Activated T-cell treated with anti-CD3 and anti-CD28 coated beads, Interleukin-2, amount 50 U/mL, for 48 hours (primary cell): Measurements from ENCODE around the gene CYGB.

Experiments used
- DNase-seq, 2 experiments: peaks; one replicate each; pipeline ENCODE4 v3.0.0-alpha.2; 2020

CYGB gene

DNA sequence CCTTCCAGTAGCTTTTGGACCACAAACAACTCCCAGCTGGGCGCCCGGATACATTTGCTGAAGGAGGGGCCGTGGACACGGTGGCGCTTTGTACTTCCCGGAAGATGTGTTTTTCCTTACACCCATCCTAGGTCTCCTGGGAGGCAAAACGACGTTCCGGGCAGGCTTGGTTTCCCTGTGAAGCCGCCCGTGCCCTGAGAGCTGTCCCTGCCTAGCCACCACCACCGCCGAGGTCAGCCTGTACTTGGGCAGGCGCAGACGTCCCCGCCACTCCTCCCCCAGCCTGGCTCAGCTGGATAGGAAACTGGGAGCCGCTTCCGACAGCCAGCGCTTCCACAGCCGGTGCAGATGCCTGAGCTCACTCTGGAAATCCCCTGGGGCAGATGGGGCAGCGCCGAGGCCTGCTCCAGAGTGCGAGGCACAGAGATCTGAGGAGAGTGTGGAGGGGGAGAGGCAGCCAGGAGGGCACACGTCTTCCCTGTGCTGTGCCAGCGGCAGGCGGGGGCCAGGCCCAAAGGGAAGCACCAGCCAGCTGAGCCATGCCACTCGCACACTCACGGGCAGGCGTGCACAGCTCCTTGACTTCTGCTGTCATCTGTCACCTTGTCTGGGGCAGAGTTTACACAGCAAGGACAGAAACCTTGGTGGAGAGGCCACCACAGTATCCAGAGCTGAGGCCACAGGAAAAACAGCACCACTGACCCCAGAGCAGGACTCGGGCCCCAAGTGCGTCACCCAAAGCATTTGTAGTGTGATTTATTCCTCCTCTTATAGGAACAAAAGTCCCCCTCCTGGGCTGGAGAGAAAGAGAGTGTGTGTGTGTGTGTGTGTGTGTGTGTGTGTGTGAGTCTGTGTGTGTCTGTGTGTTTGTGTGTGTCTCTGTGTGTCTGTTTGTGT is 39.3 kb downstream of the CYGB start:
- DNase-seq: no peak

GRCh38 chr17:76497699-76497978 is 39.9 kb downstream of the CYGB start:
- no peak for DNase-seq

DNA sequence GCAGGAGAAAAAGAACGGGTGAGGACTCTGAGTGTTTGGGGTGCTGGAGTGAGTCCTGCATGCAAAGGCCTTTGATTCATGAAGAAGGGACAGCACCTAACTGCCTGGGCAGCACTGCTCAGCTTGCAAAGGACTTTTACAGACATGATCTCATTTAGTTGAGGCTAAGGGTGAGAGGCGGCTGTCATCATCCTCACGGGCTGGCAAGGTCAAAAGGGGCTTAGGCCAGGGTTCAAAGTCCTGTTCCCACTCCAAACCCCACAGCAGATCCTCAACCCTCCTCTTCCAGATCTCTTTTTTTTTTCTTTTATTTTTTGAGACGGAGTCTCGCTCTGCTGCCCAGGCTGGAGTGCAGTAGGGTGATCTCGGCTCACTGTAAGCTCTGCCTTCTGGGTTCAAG is 41.0 kb downstream of the CYGB start:
- no peak for DNase-seq

DNA sequence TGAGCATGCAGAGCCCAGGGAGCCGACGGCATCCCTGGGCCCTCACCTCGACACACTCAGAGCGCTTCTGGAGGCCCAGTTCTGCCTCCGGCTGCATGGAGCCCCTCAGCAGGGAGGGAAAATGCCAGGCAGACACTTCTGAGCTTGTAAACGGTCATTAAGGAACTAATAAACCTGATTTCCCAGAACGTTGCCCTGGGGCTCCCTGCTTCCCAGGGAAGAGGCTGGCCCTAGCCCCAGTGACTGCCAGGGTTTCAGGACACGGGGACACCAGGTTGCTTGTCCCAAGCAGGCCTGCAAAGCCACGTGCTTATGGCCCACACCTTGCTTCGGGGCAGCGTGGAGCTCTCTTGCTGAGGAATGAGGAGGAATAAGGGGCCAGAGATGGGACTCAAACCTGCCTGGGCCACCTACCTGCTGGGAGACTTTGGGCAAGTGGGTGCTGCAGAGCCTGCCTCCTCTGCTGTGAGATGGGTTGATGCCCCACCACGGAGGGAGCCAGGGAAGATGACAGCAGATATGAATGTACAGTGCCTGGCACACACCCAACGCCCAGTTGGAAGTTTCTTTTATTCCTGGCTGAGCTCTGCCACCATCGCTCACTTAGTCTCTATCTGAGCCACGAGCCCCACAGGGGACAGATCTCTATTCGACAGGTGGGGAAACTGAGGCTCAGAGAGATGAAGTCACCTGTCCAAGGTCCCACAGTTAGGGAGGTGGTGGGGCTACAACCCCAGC is 41.7 kb downstream of the CYGB start:
- no peak for DNase-seq

GRCh38 chr17:76493505-76494167 is 43.9 kb downstream of the CYGB start:
- peak; percentile 45 to 50 for DNase-seq

DNA sequence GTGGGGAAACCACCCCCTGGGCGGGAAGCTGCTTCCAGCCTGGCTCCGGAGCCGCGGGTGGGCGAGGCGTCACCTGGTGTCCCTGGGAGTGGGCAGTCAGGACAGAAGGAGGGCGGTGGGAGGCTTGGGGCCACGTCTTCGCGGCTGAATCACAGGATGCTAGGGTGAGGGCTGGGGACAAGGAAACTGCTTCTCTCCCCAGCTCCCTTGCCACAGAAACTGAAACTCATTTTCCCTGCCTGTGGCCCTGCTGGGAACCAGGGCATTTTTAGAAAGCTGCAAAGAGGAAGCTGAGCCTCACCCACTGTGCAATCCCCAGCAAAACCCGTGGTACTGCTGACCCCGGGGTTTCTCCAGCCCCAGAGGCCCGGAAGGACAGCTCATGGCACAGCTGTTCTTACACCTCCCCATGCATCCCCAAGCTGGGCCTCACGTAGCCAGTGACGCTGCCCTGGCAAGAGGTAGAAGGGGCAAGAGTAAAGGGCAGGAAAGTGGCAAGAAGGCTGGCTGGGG is 44.5 kb downstream of the CYGB start:
- DNase-seq: peak; percentile 68 to 73

GRCh38 chr17:76492123-76492988 is 45.2 kb downstream of the CYGB start:
- DNase-seq: peak; percentile 45 to 51

- peak in 1 of 2 experiments; percentile 32 for DNase-seq
Measured at GRCh38 chr17:76491271-76492122, 46.0 kb downstream of the CYGB start.

- DNase-seq: no peak
Measured at GRCh38 chr17:76490112-76490710, 47.3 kb downstream of the CYGB start.

- no peak for DNase-seq
Measured at GRCh38 chr17:76487451-76488192, 49.9 kb downstream of the CYGB start.

DNA sequence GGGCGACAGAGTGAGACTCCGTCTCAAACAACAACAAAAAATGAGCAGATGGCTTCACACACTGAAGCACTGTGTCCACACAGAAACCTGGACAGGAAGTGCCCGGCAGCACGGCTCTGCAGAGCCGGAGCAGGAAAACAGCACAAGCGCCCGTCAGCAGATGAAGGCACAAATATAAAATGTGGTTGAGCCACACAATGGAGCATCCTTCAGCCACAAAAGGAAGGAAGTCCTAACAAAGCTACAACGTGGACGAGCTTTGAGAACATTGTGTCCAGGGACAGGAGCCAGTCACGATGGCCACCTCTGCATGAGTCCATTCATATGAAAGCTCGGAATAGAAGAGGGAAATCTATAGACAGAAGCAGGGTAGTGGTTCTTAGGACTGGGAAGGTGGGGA is 51.9 kb downstream of the CYGB start:
- DNase-seq: no peak

DNA sequence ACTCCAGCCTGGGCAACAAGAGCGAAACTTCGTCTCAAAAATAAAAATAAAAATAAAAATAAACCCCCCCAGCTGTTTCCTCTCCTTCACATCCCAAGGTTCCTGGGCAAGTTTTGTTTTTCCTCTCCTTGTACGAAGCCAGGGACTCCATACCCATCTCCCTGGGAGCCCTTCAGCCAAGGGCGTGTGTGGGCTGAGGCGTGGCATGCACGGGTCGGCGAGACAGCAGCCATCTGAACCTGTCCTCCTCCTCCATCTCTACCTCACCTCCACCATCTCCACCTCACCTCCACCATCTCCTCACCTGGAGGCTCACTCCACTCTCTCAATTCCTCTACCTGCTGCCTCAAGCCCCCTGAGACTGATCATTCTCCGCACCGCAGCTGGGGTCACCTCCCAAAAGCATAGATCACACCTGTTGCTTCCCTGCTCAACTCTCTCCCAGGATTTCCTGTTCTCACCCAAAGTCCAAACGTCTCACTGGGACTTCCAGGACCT is 53.2 kb downstream of the CYGB start:
- DNase-seq: no peak

- DNase-seq: no peak
Measured at GRCh38 chr17:76481071-76481655, 56.3 kb downstream of the CYGB start.

- DNase-seq: no peak
Measured at GRCh38 chr17:76480632-76481031, 56.9 kb downstream of the CYGB start.

DNA sequence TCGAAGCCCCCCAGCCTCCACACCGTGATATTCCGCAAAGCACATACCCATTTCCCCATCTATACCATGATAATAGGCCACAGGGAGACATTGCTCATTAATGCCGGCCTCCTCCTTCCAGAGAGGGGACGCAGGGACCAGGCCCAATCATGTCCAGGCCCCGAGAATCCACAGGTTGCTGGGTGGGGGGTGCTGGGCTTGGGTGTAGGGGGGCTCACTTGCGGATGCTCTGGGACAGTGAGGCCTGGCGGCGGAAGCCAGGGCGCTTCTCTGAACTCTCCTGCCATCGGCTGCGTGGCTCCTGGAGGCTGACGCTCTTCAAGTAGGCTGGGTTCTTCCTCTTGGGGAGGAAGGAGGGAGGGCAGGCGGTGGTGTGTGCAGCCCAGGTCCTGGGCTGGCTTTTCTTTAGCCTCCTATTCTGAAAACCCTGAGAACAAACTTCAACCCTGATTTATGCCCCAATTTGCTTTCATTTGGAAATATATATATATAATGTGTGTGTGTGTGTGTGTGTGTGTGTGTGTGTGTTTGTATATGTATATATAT is 57.9 kb downstream of the CYGB start:
- DNase-seq: no peak

- no peak for DNase-seq
Measured at GRCh38 chr17:76478730-76479514, 58.6 kb downstream of the CYGB start.

GRCh38 chr17:76478097-76478496 is 59.4 kb downstream of the CYGB start:
- DNase-seq: no peak

GRCh38 chr17:76477576-76477975 is 59.9 kb downstream of the CYGB start:
- no peak for DNase-seq
